IMR-90 (cell line): ENCODE data around the gene UQCRFS1. TPM values are rescaled to one million over a fixed set of nuclear protein-coding genes. Genes with fewer than 3 reads are reported as not detected.

Experiments
- ATAC-seq: fragments of 200-7000 bp; cut with Tn5 transposase; 2 replicates; pipeline ENCODE4 v1.9.1; 2020; ENCODE audit warnings: low read depth, mild to moderate bottlenecking, moderate library complexity
- BruUV-seq: library from RNA; stranded (reverse); fragments of 400-500 nt; replicated peaks from 2 replicates; lab custom pipeline; 2021; lab: Mats Ljungman, UMichigan
- CTCF ChIA-PET: fragments of 300-600 bp; formaldehyde crosslinking; extraction: SDS; loops from one replicate; lab custom pipeline; 2021; ENCODE audit warnings: antibody characterized with exemption; lab: Yijun Ruan, JAX
- POLR2A ChIA-PET: fragments of 300-600 bp; sonication (Branson Sonifier 250); formaldehyde crosslinking; loops from one replicate; lab custom pipeline; 2022; ENCODE audit warnings: antibody characterized with exemption; ENCODE audit not compliant: unreplicated experiment; lab: Charles Lee
- DNase-seq: peaks from one replicate; pipeline ENCODE4 v3.0.0; 2013
- H2AFZ ChIP-seq: replicated peaks from 2 replicates; pipeline ENCODE3; 2013; ENCODE audit warnings: low read length, mild to moderate bottlenecking; ENCODE audit not compliant: poor library complexity
- H2AK5ac ChIP-seq: 2 replicates; pipeline ENCODE4 v1.6.1; 2013; ENCODE audit warnings: low read depth, low read length, inconsistent platforms
- H2AK9ac ChIP-seq: replicated peaks from 2 replicates; pipeline ENCODE3; 2013; ENCODE audit warnings: mild to moderate bottlenecking, low read depth, low read length, moderate library complexity; ENCODE audit not compliant: poor library complexity
- H2BK120ac ChIP-seq: 2 replicates; pipeline ENCODE4 v1.6.1; 2013; ENCODE audit warnings: low read depth, low read length, inconsistent platforms
- H2BK15ac ChIP-seq: 3 replicates; pipeline ENCODE4 v1.6.1; 2013; ENCODE audit warnings: low read depth, low read length, inconsistent platforms
- H2BK20ac ChIP-seq: 2 replicates; pipeline ENCODE4 v1.6.1; 2013; ENCODE audit warnings: low read depth, mild to moderate bottlenecking, inconsistent platforms, low read length, moderate library complexity
- H2BK5ac ChIP-seq: 2 replicates; pipeline ENCODE4 v1.6.1; 2013; ENCODE audit warnings: mild to moderate bottlenecking, low read depth, low read length, inconsistent platforms; ENCODE audit not compliant: poor library complexity, severe bottlenecking
- H3K14ac ChIP-seq: replicated peaks from 2 replicates; pipeline ENCODE4 v1.6.1; 2013; ENCODE audit warnings: low read depth, low read length, inconsistent platforms
- H3K18ac ChIP-seq: 2 replicates; pipeline ENCODE4 v1.6.1; 2013; ENCODE audit warnings: low read depth, low read length, control low read depth
- H3K23ac ChIP-seq: 2 replicates; pipeline ENCODE4 v1.6.1; 2013; ENCODE audit warnings: low read depth, low read length, inconsistent platforms
- H3K27ac ChIP-seq: 2 replicates; pipeline ENCODE4 v1.5.1; 2013; ENCODE audit warnings: mild to moderate bottlenecking, control low read depth, low read length; ENCODE audit not compliant: insufficient read depth
- H3K27me3 ChIP-seq: 2 replicates; pipeline ENCODE4 v1.6.1; 2013; ENCODE audit warnings: low read length; ENCODE audit not compliant: control insufficient read depth, insufficient read depth
- H3K36me3 ChIP-seq: 2 replicates; pipeline ENCODE4 v1.6.1; 2013; ENCODE audit warnings: low read length, mixed read lengths; ENCODE audit not compliant: control insufficient read depth, insufficient read depth
- H3K4ac ChIP-seq: 2 replicates; pipeline ENCODE4 v1.6.1; 2013; ENCODE audit warnings: low read depth, low read length, inconsistent platforms
- H3K4me1 ChIP-seq: 2 replicates; pipeline ENCODE4 v1.6.1; 2013; ENCODE audit warnings: low read length, mixed read lengths; ENCODE audit not compliant: control insufficient read depth, insufficient read depth
- H3K4me2 ChIP-seq: 2 replicates; pipeline ENCODE4 v1.6.1; 2013; ENCODE audit warnings: low read depth, mild to moderate bottlenecking, control low read depth, low read length, moderate library complexity
- H3K4me3 ChIP-seq: 2 replicates; pipeline ENCODE4 v1.5.1; 2013; ENCODE audit warnings: low read depth, mild to moderate bottlenecking, control low read depth, low read length, moderate library complexity; ENCODE audit not compliant: insufficient read depth
- H3K56ac ChIP-seq: 2 replicates; pipeline ENCODE4 v1.6.1; 2013; ENCODE audit warnings: low read length, inconsistent platforms; ENCODE audit not compliant: insufficient read depth; ENCODE audit errors: extremely low read depth
- H3K79me1 ChIP-seq, 2 experiments: 2 replicates each; pipeline ENCODE4 v1.6.1; 2013; ENCODE audit warnings: low read length in 2 of 2, inconsistent platforms in 1 of 2, low read depth in 1 of 2
- H3K9ac ChIP-seq: 2 replicates; pipeline ENCODE4 v1.6.1; 2013; ENCODE audit warnings: low read depth, low read length, control low read depth
- H3K9me1 ChIP-seq: 2 replicates; pipeline ENCODE4 v1.6.1; 2013; ENCODE audit warnings: low read length, inconsistent platforms; ENCODE audit not compliant: insufficient read depth
- H3K9me3 ChIP-seq: 2 replicates; pipeline ENCODE4 v1.6.1; 2013; ENCODE audit warnings: low read length; ENCODE audit not compliant: control insufficient read depth, insufficient read depth
- H4K20me1 ChIP-seq: 2 replicates; pipeline ENCODE4 v1.6.1; 2013; ENCODE audit warnings: low read length, inconsistent platforms; ENCODE audit not compliant: insufficient read depth
- H4K5ac ChIP-seq: 2 replicates; pipeline ENCODE4 v1.6.1; 2013; ENCODE audit warnings: mild to moderate bottlenecking, low read depth, low read length, control low read depth
- H4K8ac ChIP-seq, 2 experiments: 2 replicates each; pipeline ENCODE4 v1.6.1; 2013; ENCODE audit warnings: low read depth in 2 of 2, low read length in 2 of 2, control low read depth in 1 of 2, inconsistent platforms in 1 of 2
- H4K91ac ChIP-seq: 2 replicates; pipeline ENCODE4 v1.6.1; 2013; ENCODE audit warnings: low read depth, low read length, inconsistent platforms; ENCODE audit not compliant: insufficient read depth
- FOS ChIP-seq: fragments of 150-350 bp; IDR thresholded peaks from 2 replicates; pipeline ENCODE4 v1.6.1; 2016; ENCODE audit warnings: low read depth, low read length
- POLR2A ChIP-seq: IDR thresholded peaks from 2 replicates; pipeline ENCODE4 v1.6.1; 2012; ENCODE audit warnings: mild to moderate bottlenecking, low read depth, low read length
- RAD21 ChIP-seq: IDR thresholded peaks from 2 replicates; pipeline ENCODE4 v1.6.1; 2012; ENCODE audit warnings: low read length, improper control_type of control experiment
- WGBS, 2 experiments: methylation state at CpG; one replicate each; pipeline versions ENCODE4 v1.1.5 to v1.1.7; 2013; ENCODE audit warnings: missing lambda C conversion rate in 2 of 2; ENCODE audit not compliant: insufficient read length in 1 of 2; ENCODE audit errors: extremely low coverage in 2 of 2; 5-methylcytosine and 5-hydroxymethylcytosine counted together
- dilution Hi-C: fragments of 300-500 bp; cut with HindIII; formaldehyde crosslinking; loops from one replicate; pipeline ENCODE4 v1.14.3; 2018; ENCODE audit warnings: low sequenced_read_pairs; ENCODE audit not compliant: unreplicated experiment
- in situ Hi-C: fragments of 300-500 bp; cut with MboI; formaldehyde crosslinking; loops from 3 replicates; pipeline ENCODE4 v1.14.3; 2019; ENCODE audit warnings: low sequenced_read_pairs, inconsistent platforms, mixed read lengths
- intact Hi-C: fragments of 100-400 bp; cut with micrococcal nuclease; formaldehyde crosslinking; loops from 2 replicates; pipeline ENCODE4 v1.10.0; 2022
- polyA plus RNA-seq, 3 experiments: library from polyadenylated mRNA; depleted of rRNA; stranded (reverse); fragments of >200 nt; gene quantifications; 2 replicates each; pipeline ENCODE4 v1.2.3, GENCODE V29; 2012; ENCODE audit warnings: low replicate concordance in 1 of 3
- total RNA-seq: library from RNA; depleted of rRNA; stranded (reverse); fragments of >200 nt; gene quantifications from 2 replicates; pipeline ENCODE4 v1.2.3, GENCODE V29; 2012

UQCRFS1 gene
- total and polyA plus RNA-seq, 2 of the 4 experiments (the other 2 are of a cell fraction) = 37.1 to 43.8 TPM

GRCh38 chr19:29216021-29216420, 3.1 kb upstream of the UQCRFS1 start:
- dilution Hi-C loops = no loop called here
- POLR2A ChIA-PET = no interaction called here

More at GRCh38 chr19:29216021-29216420, 3.1 kb upstream of the UQCRFS1 start:
- ATAC-seq (no peak), DNase-seq (no peak)
- TF ChIP-seq FOS (no peak), POLR2A (no peak), RAD21 (no peak)
- Histone ChIP-seq H3K56ac (no peak overlapping the region), H2AFZ (no peak overlapping the region), H3K4me3 (no peak overlapping the region), H3K4ac (no peak overlapping the region), H3K9me3 (no peaks in the 10 kb centered on the region), H3K23ac (no peak overlapping the region), H2BK15ac (no peak overlapping the region), H3K9me1 (no peaks in the 10 kb centered on the region), H3K4me1 (peaks cover 2% of the 10 kb centered on the region; the same call in 1 of the 2 replicates), H3K4me2 (no peak overlapping the region), H4K20me1 (peaks cover 10% of the 10 kb centered on the region), H3K14ac (no peak overlapping the region), H3K9ac (no peak overlapping the region), H4K5ac (no peak overlapping the region), H2BK120ac (no peak overlapping the region), H3K36me3 (no peaks in the 10 kb centered on the region), H4K91ac (no peak overlapping the region), H3K27ac (no peak overlapping the region), H2BK20ac (no peak overlapping the region), H2AK9ac (no peak overlapping the region), H2AK5ac (no peak overlapping the region), H3K79me1 (0 out of 4 replicates have a peak, but pooled peaks cover 0 to 6% of the 10 kb centered on the region in 2 experiments), H4K8ac (no peak overlapping the region), H2BK5ac (no peak overlapping the region), H3K18ac (no peak overlapping the region), H3K27me3 (peaks cover 5% of the 10 kb centered on the region)
- BruUV-seq = no TSS peak
- intact Hi-C loops = no loop called here
- 60% methylated on average over 1 of the region's 4 CpGs; no CpG with 5 or more reads in 1 of the 2 experiments for WGBS, 2 experiments
- CTCF ChIA-PET = no interaction called here
- in situ Hi-C loops = no loop called here
